H1 (cell line): ENCODE results near the gene JAG2. TPM values are rescaled to one million over a fixed set of nuclear protein-coding genes. Genes with fewer than 3 reads are reported as not detected.

ENCODE experiments used
- CTCF ChIA-PET: fragments of 300-600 bp; sonication (Branson Sonifier 250); formaldehyde crosslinking; loops from one replicate; lab custom pipeline; 2021; ENCODE audit not compliant: partially characterized antibody; lab: Charles Lee
- POLR2A ChIA-PET: fragments of 300-600 bp; sonication (Branson Sonifier 250); formaldehyde crosslinking; loops from one replicate; lab custom pipeline; 2021; ENCODE audit warnings: inconsistent platforms; ENCODE audit not compliant: partially characterized antibody; lab: Charles Lee
- DNase-seq, 2 experiments: peaks; one replicate each; pipeline versions ENCODE4 v3.0.0 to v3.0.0-alpha.2; 2010 to 2022; ENCODE audit warnings: low spot score in 2 of 2, low read depth in 1 of 2, mixed read lengths in 1 of 2
- FAIRE-seq: peaks from 2 replicates; lab custom pipeline; 2011; peaks lifted over from hg19 to GRCh38; lab: Jason Lieb, UNC
- H2AFZ ChIP-seq: 2 replicates; pipeline ENCODE4 v1.8.1; 2012; ENCODE audit warnings: low read length, inconsistent platforms
- H2AK5ac ChIP-seq: 2 replicates; pipeline ENCODE4 v1.6.1; 2013; ENCODE audit warnings: low read depth, low read length
- H2BK120ac ChIP-seq: replicated peaks from 2 replicates; pipeline ENCODE3; 2013; ENCODE audit warnings: low read depth, low read length, inconsistent platforms
- H2BK12ac ChIP-seq: 2 replicates; pipeline ENCODE4 v1.6.1; 2013; ENCODE audit warnings: low read depth, low read length
- H2BK15ac ChIP-seq: 2 replicates; pipeline ENCODE4 v1.6.1; 2013; ENCODE audit warnings: low read length
- H2BK20ac ChIP-seq: 2 replicates; pipeline ENCODE4 v1.6.1; 2013; ENCODE audit warnings: low read length
- H2BK5ac ChIP-seq: 2 replicates; pipeline ENCODE4 v1.6.1; 2013; ENCODE audit warnings: low read depth, low read length
- H3K14ac ChIP-seq: 2 replicates; pipeline ENCODE4 v1.6.1; 2013; ENCODE audit warnings: inconsistent platforms; ENCODE audit not compliant: insufficient read length
- H3K18ac ChIP-seq: 2 replicates; pipeline ENCODE4 v1.6.1; 2013; ENCODE audit warnings: low read length; ENCODE audit errors: extremely low read depth
- H3K23ac ChIP-seq: 2 replicates; pipeline ENCODE4 v1.6.1; 2013; ENCODE audit warnings: inconsistent platforms; ENCODE audit not compliant: insufficient read length
- H3K23me2 ChIP-seq: 2 replicates; pipeline ENCODE4 v1.6.1; 2013; ENCODE audit warnings: low read depth, low read length
- H3K27ac ChIP-seq: 2 replicates; pipeline ENCODE4 v1.6.1; 2011; ENCODE audit warnings: low read depth, low read length, inconsistent platforms
- H3K27me3 ChIP-seq, 4 experiments: replicated peaks in 1 of 4; 1 replicate in 1 of 4; 2 replicates in 3 of 4; pipeline versions ENCODE4 v1.6.1 to v1.8.1; 2011 to 2013; ENCODE audit warnings: low read length in 3 of 4, mild to moderate bottlenecking in 3 of 4, inconsistent platforms in 2 of 4, mixed read lengths in 2 of 4, moderate library complexity in 1 of 4; ENCODE audit not compliant: control insufficient read depth in 3 of 4, insufficient read depth in 3 of 4; ENCODE audit errors: extremely low read depth in 1 of 4
- H3K36me3 ChIP-seq, 4 experiments: 2 replicates each; pipeline versions ENCODE4 v1.6.1 to v1.8.1; 2011 to 2013; ENCODE audit warnings: mild to moderate bottlenecking in 4 of 4, low read length in 3 of 4, moderate library complexity in 2 of 4, control low read depth in 1 of 4, inconsistent platforms in 1 of 4; ENCODE audit not compliant: insufficient read depth in 4 of 4, control insufficient read depth in 2 of 4
- H3K4ac ChIP-seq: replicated peaks from 2 replicates; pipeline ENCODE3; 2013; ENCODE audit warnings: low read length, low read depth, mixed read lengths, inconsistent platforms; ENCODE audit not compliant: insufficient read length
- H3K4me1 ChIP-seq, 4 experiments: replicated peaks in 1 of 4; 1 replicate in 1 of 4; 2 replicates in 3 of 4; pipeline versions ENCODE4 v1.6.1 to v1.8.1; 2011 to 2013; ENCODE audit warnings: low read length in 3 of 4, inconsistent platforms in 2 of 4, mixed read lengths in 1 of 4; ENCODE audit not compliant: insufficient read depth in 4 of 4, control insufficient read depth in 3 of 4
- H3K4me2 ChIP-seq, 2 experiments: 2 replicates each; pipeline versions ENCODE4 v1.6.1 to v1.8.1; 2011 to 2013; ENCODE audit warnings: low read depth in 2 of 2, low read length in 2 of 2, control low read depth in 1 of 2, inconsistent platforms in 1 of 2, mild to moderate bottlenecking in 1 of 2; ENCODE audit not compliant: insufficient read depth in 1 of 2
- H3K4me3 ChIP-seq, 4 experiments: fragments of 200-600, 300-600 bp in 1 of 4; sonication (generic), shearing (Covaris generic), sonication (Bioruptor Twin) in 1 of 4; 2 replicates each; pipeline versions ENCODE4 v1.5.1 to v1.8.1; 2011 to 2016; ENCODE audit warnings: low read length in 4 of 4, low read depth in 3 of 4, control low read depth in 2 of 4, inconsistent platforms in 2 of 4, mild to moderate bottlenecking in 2 of 4, mixed read lengths in 1 of 4, moderate library complexity in 1 of 4; ENCODE audit not compliant: insufficient read depth in 2 of 4; ENCODE audit errors: extremely low read depth in 1 of 4
- H3K56ac ChIP-seq: replicated peaks from 2 replicates; pipeline ENCODE3; 2013; ENCODE audit warnings: low read depth, mild to moderate bottlenecking, mixed read lengths, low read length, inconsistent platforms; ENCODE audit not compliant: insufficient read length
- H3K79me1 ChIP-seq: 2 replicates; pipeline ENCODE4 v1.6.1; 2013; ENCODE audit warnings: low read depth, low read length, control low read depth
- H3K79me2 ChIP-seq, 2 experiments: 2 replicates each; pipeline versions ENCODE4 v1.6.1 to v1.8.1; 2012 to 2013; ENCODE audit warnings: low read length in 2 of 2, mild to moderate bottlenecking in 2 of 2, inconsistent platforms in 1 of 2; ENCODE audit not compliant: insufficient read depth in 2 of 2, control insufficient read depth in 1 of 2
- H3K9ac ChIP-seq, 4 experiments: replicated peaks in 1 of 4; 1 replicate in 1 of 4; 2 replicates in 3 of 4; pipeline versions ENCODE4 v1.6.1 to v1.8.1; 2011 to 2013; ENCODE audit warnings: low read depth in 3 of 4, low read length in 3 of 4, control low read depth in 2 of 4, mild to moderate bottlenecking in 2 of 4, moderate library complexity in 2 of 4, inconsistent platforms in 1 of 4; ENCODE audit errors: extremely low read depth in 1 of 4
- H3K9me3 ChIP-seq, 2 experiments: 2 replicates each; pipeline versions ENCODE4 v1.6.1 to v1.8.1; 2012 to 2013; ENCODE audit warnings: mild to moderate bottlenecking in 2 of 2, moderate library complexity in 2 of 2, control low read depth in 1 of 2, inconsistent platforms in 1 of 2, low read depth in 1 of 2, low read length in 1 of 2, mixed read lengths in 1 of 2; ENCODE audit not compliant: insufficient read depth in 2 of 2
- H4K20me1 ChIP-seq, 2 experiments: replicated peaks in 1 of 2; 2 replicates each; pipeline versions ENCODE3 to v1.8.1; 2011 to 2013; ENCODE audit warnings: inconsistent platforms in 2 of 2, low read length in 2 of 2, mild to moderate bottlenecking in 1 of 2; ENCODE audit not compliant: insufficient read depth in 2 of 2, control insufficient read depth in 1 of 2
- H4K5ac ChIP-seq: 2 replicates; pipeline ENCODE4 v1.6.1; 2013; ENCODE audit warnings: low read length, low read depth, mixed read lengths, inconsistent platforms; ENCODE audit not compliant: insufficient read length
- H4K8ac ChIP-seq: 2 replicates; pipeline ENCODE4 v1.8.0; 2013; ENCODE audit warnings: mild to moderate bottlenecking, moderate library complexity, low read length, inconsistent platforms; ENCODE audit not compliant: insufficient read depth; ENCODE audit errors: extremely low read depth
- H4K91ac ChIP-seq: replicated peaks from 2 replicates; pipeline ENCODE3; 2013; ENCODE audit warnings: low read length, mixed read lengths, inconsistent platforms; ENCODE audit not compliant: insufficient read length
- SIN3A ChIP-seq, 2 experiments: IDR thresholded peaks in 1 of 2; conservative IDR thresholded peaks in 1 of 2; 2 replicates each; pipeline ENCODE4 v1.6.1; 2011 to 2012; ENCODE audit warnings: low read length in 2 of 2, improper control_type of control experiment in 1 of 2, low read depth in 1 of 2, mild to moderate bottlenecking in 1 of 2
- SIX5 ChIP-seq: IDR thresholded peaks from 2 replicates; pipeline ENCODE4 v1.6.1; 2011; ENCODE audit warnings: mild to moderate bottlenecking, low read depth, low read length
- WGBS, 2 experiments: shearing (Covaris generic) in 1 of 2; methylation state at CpG; one replicate each; pipeline versions ENCODE4 v1.1.6 to v1.1.7; 2013 to 2015; ENCODE audit warnings: low lambda C conversion rate in 2 of 2, mixed read lengths in 2 of 2, inconsistent platforms in 1 of 2, low coverage in 1 of 2, missing lambda C conversion rate in 1 of 2; ENCODE audit not compliant: insufficient replicate concordance in 2 of 2, insufficient coverage in 1 of 2, insufficient read length in 1 of 2; ENCODE audit errors: extremely low coverage in 1 of 2, missing lambda C conversion rate in 1 of 2; 5-methylcytosine and 5-hydroxymethylcytosine counted together
- long read RNA-seq, 2 experiments: library from RNA in 1 of 2; library from capped mRNA in 1 of 2; stranded (forward); transcript quantifications; one replicate each; pipeline ENCODE4 v2.0.0, GENCODE V29; 2021; ENCODE audit warnings: inconsistent platforms in 1 of 2
- polyA minus RNA-seq, 3 experiments: library from RNA; depleted of rRNA, polyadenylated mRNA; stranded (reverse); fragments of >200 nt; gene quantifications; 1 replicate in 2 of 3; 2 replicates in 1 of 3; pipeline ENCODE4 v1.2.3, GENCODE V29; 2011
- polyA plus RNA-seq, 7 experiments: library from polyadenylated mRNA; depleted of rRNA in 3 of 7; stranded (reverse) in 5 of 7; unstranded in 2 of 7; fragments of >200 nt in 5 of 7; fragments of 200-250 nt in 2 of 7; gene quantifications; 1 replicate in 5 of 7; 2 replicates in 1 of 7; 4 replicates in 1 of 7; pipeline versions ENCODE4 v1.2.1 to v1.2.3, GENCODE V29; 2011 to 2013; ENCODE audit warnings: missing spikeins in 2 of 7, mixed read lengths in 2 of 7
- total RNA-seq: library from RNA; stranded (reverse); fragmentation: NEBNext Ultra II Directional; extraction: Animal tissue kit (Norgen Biotek cat#: 25700); gene quantifications from 2 replicates; pipeline ENCODE4 v1.2.1, GENCODE V29; 2021

JAG2 gene
- total RNA-seq (6.2 and 8.9 TPM in 2 replicates), polyA plus RNA-seq (2011; rRNA removed) (2.8 and 4.8 TPM in 2 replicates), polyA minus RNA-seq (2011; rRNA and poly(A)+ RNA removed) (3.4 and 4.7 TPM in 2 replicates)
- 6.5 TPM for polyA plus RNA-seq (2011; cell fraction: cytosol; rRNA removed)
- 27.2 TPM for polyA plus RNA-seq (2011; cell fraction: nucleus; rRNA removed)
- polyA plus RNA-seq (2012, experiment 1 of 2) = 5.4 to 9.8 TPM (median 7.3 TPM) in 4 replicates
- polyA plus RNA-seq (2012, experiment 2 of 2) = 4.8 TPM
- polyA plus RNA-seq (2013, experiment 1 of 2) = 4.2 TPM
- 4.1 TPM for polyA plus RNA-seq (2013, experiment 2 of 2)
- polyA minus RNA-seq (2011; cell fraction: cytosol; rRNA and poly(A)+ RNA removed) = 2.9 TPM
- polyA minus RNA-seq (2011; cell fraction: nucleus; rRNA and poly(A)+ RNA removed) = 5.7 TPM
- long read RNA-seq, experiment 1, partial matches to known transcripts = 2 of 2 reads
- long read RNA-seq, experiment 1, other reads (novel, unspliced or antisense) = 0 of 2 reads
- long read RNA-seq, experiment 2 = 0 reads

GRCh38 chr14:105168496-105168978, at the start of gene JAG2:
Gene JAG2 (minus strand): TSS chr14:105168776. CDS start chr14:105168420, 356 bp downstream.
- no peak within 1 kb of the TSS for H2BK15ac ChIP-seq
- H3K4ac ChIP-seq = peak within 1 kb of the TSS; percentile 94
- H3K27me3 ChIP-seq = peaks cover 9 to 26% (median 18%) of the 10 kb centered on the region in 4 experiments
- H3K36me3 ChIP-seq = no peaks in the 10 kb centered on the region
- H3K23me2 ChIP-seq = peaks cover 4% of the 10 kb centered on the region; the same call in 1 of the 2 replicates
- peak within 1 kb of the TSS; percentile 84; the same call in 1 of the 2 replicates for H2BK12ac ChIP-seq
- no peak within 1 kb of the TSS for H3K23ac ChIP-seq
- peaks cover 0 to 6% (median 3%) of the 10 kb centered on the region in 4 experiments; a peak in 6 of 7 replicates for H3K4me1 ChIP-seq
- H3K18ac ChIP-seq = no peak within 1 kb of the TSS; the same call in 1 of the 2 replicates
- H3K79me2 ChIP-seq = no peaks in the 10 kb centered on the region
- no peak within 1 kb of the TSS for H3K27ac ChIP-seq
- WGBS, 2 experiments = 12% methylated on average over 5 of the region's 84 CpGs; no CpG with 5 or more reads in 1 of the 2 experiments
- FAIRE-seq = no peak
- ChIA-PET CTCF (interaction anchor here (0.5 to 4.7 kb wide), 16 partner anchors 11 to 259 kb away, joined by 3 to 27 read pairs (median 4); partner anchors contain the start of genes CDCA4 and PACS2), POLR2A (interaction anchor here (1.2 to 1.9 kb wide), 3 partner anchors 9 to 31 kb away, joined by 3 to 6 read pairs (median 4); no protein-coding TSS in a partner anchor)
- H3K14ac ChIP-seq = no peak within 1 kb of the TSS
- no peak within 1 kb of the TSS for H2BK20ac ChIP-seq
- 0 out of 2 replicates have a peak within 1 kb of the TSS, but pooled peaks have one; percentile 5 for H4K8ac ChIP-seq
- DNase-seq = no peak
- H3K56ac ChIP-seq = no peak within 1 kb of the TSS
- H4K91ac ChIP-seq = peak within 1 kb of the TSS; percentile 81
- no peaks in the 10 kb centered on the region for H3K9me3 ChIP-seq
- no peak within 1 kb of the TSS for H2BK120ac ChIP-seq
- peaks cover 2% of the 10 kb centered on the region; the same call in 1 of the 2 replicates for H3K79me1 ChIP-seq
- H3K9ac ChIP-seq = no peak within 1 kb of the TSS
- no peak within 1 kb of the TSS for H4K5ac ChIP-seq
- TF ChIP-seq SIN3A (conservative IDR thresholded peaks at IDR 0.05 in 1 of 2, IDR thresholded peaks at IDR 0.05 in 1 of 2; ENCODE audit: low read depth in 1 of 2, low read length in 2 of 2) (0 out of 4 replicates have a peak, but pooled peaks of 1 of the 2 experiments have one; percentile 7), SIX5 (no peak)
- H2AFZ ChIP-seq = no peak within 1 kb of the TSS
- H2BK5ac ChIP-seq = no peak within 1 kb of the TSS
- peak within 1 kb of the TSS; percentile 81 to 90 for H3K4me2 ChIP-seq
- no peak within 1 kb of the TSS for H2AK5ac ChIP-seq
- H3K4me3 ChIP-seq = peak within 1 kb of the TSS; percentile 24 to 59 (median 32)
- H4K20me1 ChIP-seq = peaks cover 7 to 21% of the 10 kb centered on the region in 2 experiments
